Activated CD8-positive, alpha-beta memory T cell treated with anti-CD3 and anti-CD28 coated beads for 4 hours (primary cell): ENCODE data around the gene ASCL3.
A peak's percentile ranks its signal among the peaks of the same experiment; 100 is the strongest.
"Not testable (repeated sequence)": the region's sequence is repeated elsewhere in the genome, so short reads cannot be mapped to it uniquely, and the experiment has no call there.

Source experiments
- DNase-seq, 2 donors: peaks; one replicate each; pipeline ENCODE4 v3.0.0-alpha.2; 2020; ENCODE audit warnings: low read depth in 2 of 2

ASCL3 gene

GRCh38 chr11:8947230-8947943 lies 4.6 kb upstream of the ASCL3 start:
- DNase-seq, result no peak

- DNase-seq, result no peak
Observed at GRCh38 chr11:8941341-8942103, 1.3 kb downstream of the ASCL3 start.

- DNase-seq, result no peak
Observed at GRCh38 chr11:8937659-8938058, 5.2 kb downstream of the ASCL3 start.

DNA sequence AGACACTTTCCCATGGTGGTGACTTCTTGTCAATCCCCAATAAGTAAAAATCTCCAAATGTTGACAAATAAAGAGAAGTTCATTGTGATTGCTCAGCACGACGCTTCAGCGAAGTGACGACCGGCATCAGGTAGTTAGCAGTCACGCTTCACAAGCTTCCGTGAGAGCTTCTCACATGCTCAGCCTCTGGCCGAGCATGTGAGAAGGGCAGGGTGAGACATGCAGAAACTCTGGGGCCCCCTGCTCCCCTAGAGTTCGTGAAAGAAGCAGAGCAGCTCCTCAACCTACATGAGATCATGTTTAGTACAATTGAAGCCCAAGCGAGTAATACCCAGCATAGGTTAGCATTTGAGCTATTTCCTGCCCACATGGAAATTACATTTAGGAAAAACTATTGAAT lies 5.7 kb downstream of the ASCL3 start:
- no peak for DNase-seq

DNA sequence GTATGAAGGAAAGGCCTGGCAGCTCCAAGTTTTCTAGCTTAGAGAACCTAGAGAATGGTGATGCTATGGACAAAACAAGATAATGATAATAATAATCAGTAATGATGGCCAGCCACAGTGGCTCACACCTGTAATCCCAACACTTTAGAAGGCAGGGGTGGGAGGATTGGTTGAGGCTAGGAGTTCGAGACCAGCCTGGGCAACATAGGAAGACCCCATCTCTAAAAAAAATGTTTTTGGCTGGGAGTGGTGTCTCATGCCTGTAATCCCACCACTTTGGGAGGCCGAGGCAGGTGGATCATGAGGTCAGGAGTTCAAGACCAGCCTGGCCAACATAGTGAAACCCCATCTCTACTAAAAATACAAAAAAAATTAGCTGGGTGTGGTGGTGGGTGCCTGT lies 7.0 kb downstream of the ASCL3 start:
- not testable (repeated sequence) for DNase-seq

DNA sequence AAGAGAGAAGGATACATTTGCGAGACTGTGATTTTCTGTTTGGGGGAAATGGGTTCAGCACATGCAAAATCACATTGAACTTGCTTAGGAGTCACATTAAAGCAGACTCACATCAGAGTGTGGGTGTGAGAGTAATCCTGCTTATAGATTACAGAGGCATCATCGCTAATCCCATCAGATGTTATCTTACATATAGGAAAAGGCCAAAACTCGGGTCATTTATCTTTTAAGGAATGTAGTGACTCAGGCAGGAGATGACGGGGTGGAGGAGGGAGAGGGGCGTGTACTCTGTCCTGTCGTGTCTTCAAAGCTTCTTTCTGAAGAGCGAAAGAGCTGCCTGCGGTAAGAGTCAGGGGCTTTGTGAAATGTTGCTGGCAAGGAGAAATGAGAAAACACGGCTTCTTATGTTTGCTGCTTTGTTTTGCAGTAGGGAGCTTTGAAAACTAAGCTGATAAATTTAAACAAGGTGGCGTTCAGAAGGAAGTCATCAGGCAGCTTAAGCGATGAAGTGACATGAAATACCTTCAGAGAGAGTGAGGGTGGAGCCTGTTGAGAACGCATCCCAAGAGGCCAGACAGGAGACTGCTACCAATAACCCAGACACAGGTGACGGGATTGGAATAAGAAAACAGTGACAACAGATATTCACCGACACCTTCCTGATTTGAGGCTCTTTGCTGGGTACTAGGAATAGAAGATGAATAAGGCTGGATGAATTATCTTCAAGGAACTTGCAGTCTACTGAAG lies 7.9 kb downstream of the ASCL3 start:
- DNase-seq, result no peak

GRCh38 chr11:8933931-8934330 lies 8.9 kb downstream of the ASCL3 start:
- DNase-seq, result no peak

DNA sequence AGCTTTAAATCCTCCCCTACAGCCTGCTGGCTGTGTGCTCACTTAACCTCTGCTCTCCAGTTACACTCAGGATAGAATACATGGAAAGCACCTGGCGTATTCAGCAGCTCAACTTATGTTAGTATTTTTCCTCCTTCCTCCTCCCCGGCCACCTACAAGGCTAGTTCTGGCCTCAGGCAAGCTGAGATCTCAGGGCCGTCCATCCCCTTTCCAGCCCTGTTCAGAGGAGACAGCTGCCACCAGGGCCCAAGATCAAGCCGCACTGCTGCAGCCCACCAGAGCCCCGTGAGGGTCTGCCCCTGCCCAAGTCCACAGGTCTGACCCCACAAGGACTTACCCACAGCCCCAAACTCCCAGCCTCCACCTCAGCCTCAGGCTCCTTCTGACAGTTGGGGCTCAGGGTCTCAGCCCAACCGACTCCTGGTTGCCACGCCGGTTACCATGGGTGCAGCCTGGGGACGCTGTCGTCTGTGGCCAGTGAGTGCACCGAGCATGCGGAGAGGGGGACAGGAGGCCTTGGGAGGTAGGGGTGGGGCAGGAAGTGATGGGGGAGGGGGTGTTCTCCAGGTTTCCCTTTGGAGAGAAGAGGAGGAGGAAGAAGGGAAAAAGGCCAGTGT lies 10.1 kb downstream of the ASCL3 start, which contains the start of gene C11orf16:
Gene C11orf16 (minus strand): TSS at position 384 of the 617 bp plus-strand sequence. CDS start 639 bp downstream, outside the sequence.
- no peak for DNase-seq

GRCh38 chr11:8930456-8931175 lies 12.2 kb downstream of the ASCL3 start:
- DNase-seq, result no peak

- DNase-seq, result no peak
Observed at GRCh38 chr11:8928981-8929615, 13.7 kb downstream of the ASCL3 start.

GRCh38 chr11:8928205-8928604 lies 14.6 kb downstream of the ASCL3 start:
- no peak for DNase-seq

GRCh38 chr11:8927233-8927632 lies 15.6 kb downstream of the ASCL3 start:
- no peak for DNase-seq

- no peak for DNase-seq
Observed at GRCh38 chr11:8926236-8926635, 16.6 kb downstream of the ASCL3 start.

- no peak for DNase-seq
Observed at GRCh38 chr11:8925711-8926110, 17.1 kb downstream of the ASCL3 start.

GRCh38 chr11:8922691-8923090 lies 20.1 kb downstream of the ASCL3 start:
- no peak for DNase-seq

- no peak for DNase-seq
Observed at GRCh38 chr11:8917157-8917825, 25.5 kb downstream of the ASCL3 start.

DNA sequence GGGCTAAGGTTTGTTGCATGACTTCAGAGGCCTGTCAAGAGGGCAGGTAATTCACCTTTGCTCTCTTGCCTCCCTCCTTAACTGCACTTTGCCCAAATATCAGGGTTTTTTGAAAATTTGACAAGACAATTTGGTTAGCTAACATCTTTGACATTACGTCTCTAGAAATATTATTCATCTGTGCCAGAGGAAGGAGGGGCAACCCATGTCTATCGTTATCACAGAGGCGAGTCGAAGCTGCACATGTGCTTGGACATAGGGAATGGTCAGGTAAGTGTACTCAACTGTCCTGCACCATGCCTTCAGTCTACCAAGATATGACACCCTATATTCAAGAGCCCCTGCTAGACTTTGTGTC lies 28.2 kb downstream of the ASCL3 start:
- DNase-seq, result no peak

DNA sequence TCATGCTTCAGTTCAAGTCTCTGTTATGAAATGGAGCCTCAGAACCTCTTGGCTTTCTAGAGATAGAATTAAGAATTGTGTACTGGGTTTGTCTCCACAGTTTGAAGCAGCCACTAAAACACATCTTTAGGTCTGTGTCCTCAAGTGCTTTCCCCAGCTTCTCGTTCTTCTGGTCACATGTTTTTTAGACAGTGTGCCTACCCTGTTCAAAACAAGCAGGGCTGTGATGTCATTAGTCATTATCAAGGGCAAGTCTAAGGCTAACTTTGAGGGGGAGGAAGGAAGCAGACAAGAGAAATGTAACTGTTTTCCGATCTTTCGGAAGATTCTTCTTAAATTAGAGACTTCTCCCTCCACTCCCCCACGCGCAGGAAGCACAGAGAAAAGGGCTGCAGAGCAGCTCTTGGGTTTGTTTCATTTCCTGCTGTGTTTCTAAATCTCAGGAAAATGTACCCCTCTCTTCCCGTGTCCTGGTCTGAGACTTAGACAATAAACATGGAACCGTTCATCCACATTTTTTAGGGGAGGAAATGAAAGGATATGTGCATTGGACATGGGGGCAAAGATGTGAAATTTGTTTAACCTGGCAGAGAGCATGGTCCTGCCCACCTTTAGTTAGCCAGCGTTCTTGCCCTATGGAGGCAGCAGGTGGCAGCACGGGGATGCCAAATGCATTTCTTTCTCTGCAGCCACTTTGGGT lies 28.7 kb downstream of the ASCL3 start:
- no peak for DNase-seq

DNA sequence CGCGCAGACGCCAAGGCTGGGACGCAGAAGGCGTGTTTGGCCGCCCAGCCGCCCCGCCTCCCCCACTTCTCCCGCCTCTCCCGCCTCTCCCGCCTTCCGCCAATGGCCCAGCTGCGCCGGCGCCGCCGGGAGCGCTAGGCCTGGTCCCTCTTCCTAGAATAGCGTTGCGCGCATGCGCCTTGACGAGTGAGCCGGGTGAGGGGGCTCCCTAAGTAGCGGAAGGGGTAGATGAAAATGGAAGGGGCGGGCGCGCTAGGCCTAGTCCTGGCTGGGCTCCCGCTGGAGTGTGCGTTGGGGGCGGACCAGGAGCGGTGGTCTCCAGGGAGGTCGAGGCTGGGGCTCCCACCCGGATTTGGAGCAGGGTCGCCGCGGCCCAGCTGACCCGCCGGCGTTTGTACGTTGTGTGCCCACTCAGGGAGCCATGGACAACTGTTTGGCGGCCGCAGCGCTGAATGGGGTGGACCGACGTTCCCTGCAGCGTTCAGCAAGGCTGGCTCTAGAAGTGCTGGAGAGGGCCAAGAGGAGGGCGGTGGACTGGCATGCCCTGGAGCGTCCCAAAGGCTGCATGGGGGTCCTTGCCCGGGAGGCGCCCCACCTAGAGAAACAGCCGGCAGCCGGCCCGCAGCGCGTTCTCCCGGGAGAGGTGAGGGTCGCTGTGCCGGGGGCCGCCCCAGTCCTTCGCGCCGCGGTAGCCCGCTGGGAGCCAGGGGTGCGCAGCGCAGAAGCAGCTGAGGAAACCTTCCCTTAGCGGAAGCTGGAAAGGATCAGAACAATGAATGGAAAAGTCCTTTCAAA lies 31.6 kb downstream of the ASCL3 start, which contains the start of gene AKIP1:
Gene AKIP1 (plus strand): TSS at position 161 of the 795 bp plus-strand sequence. CDS start 261 bp downstream, at position 422.
- DNase-seq, result peak; percentile 62 to 64
